Kidney tubule cell (primary cell): ENCODE data around the gene MYLK4.
"Not testable (repeated sequence)": the region's sequence is repeated elsewhere in the genome, so short reads cannot be mapped to it uniquely, and the experiment has no call there.

Experiments
- DNase-seq: peaks from one replicate; pipeline ENCODE4 v3.0.0-alpha.2; 2018; ENCODE audit warnings: low spot score

The MYLK4 gene

GRCh38 chr6:2777249-2777648, 26.5 kb upstream of the MYLK4 start:
- no peak for DNase-seq

GRCh38 chr6:2775003-2775402, 24.3 kb upstream of the MYLK4 start:
- no peak for DNase-seq

GRCh38 chr6:2773449-2773848, 22.7 kb upstream of the MYLK4 start:
- DNase-seq, result no peak

- no peak for DNase-seq
Measured at GRCh38 chr6:2772840-2773239, 22.1 kb upstream of the MYLK4 start.

GRCh38 chr6:2771079-2771478, 20.4 kb upstream of the MYLK4 start:
- no peak for DNase-seq

- DNase-seq, result peak; percentile 44
Measured at GRCh38 chr6:2770171-2770570, 19.4 kb upstream of the MYLK4 start.

GRCh38 chr6:2768696-2769095, 18.0 kb upstream of the MYLK4 start:
- no peak for DNase-seq

- no peak for DNase-seq
Measured at GRCh38 chr6:2767657-2768524, 17.2 kb upstream of the MYLK4 start.

GRCh38 chr6:2766767-2767656, 16.3 kb upstream of the MYLK4 start:
- peak; percentile 25 for DNase-seq

- DNase-seq, result peak; percentile 55
Measured at GRCh38 chr6:2765896-2766766, 15.4 kb upstream of the MYLK4 start.

- DNase-seq, result peak; percentile 100
Measured at GRCh38 chr6:2765166-2765895, 14.6 kb upstream of the MYLK4 start, which contains the start of gene WRNIP1. Gene WRNIP1, plus strand, starts transcription at chr6:2765393. Its CDS starts 230 bp downstream, at chr6:2765623.

GRCh38 chr6:2764610-2765165, 14.0 kb upstream of the MYLK4 start:
- peak; percentile 77 for DNase-seq

GRCh38 chr6:2763876-2764540, 13.3 kb upstream of the MYLK4 start:
- DNase-seq, result peak; percentile 17

GRCh38 chr6:2763345-2763841, 12.7 kb upstream of the MYLK4 start:
- no peak for DNase-seq

- DNase-seq, result not testable (repeated sequence)
Measured at GRCh38 chr6:2762868-2763267, 12.1 kb upstream of the MYLK4 start.

GRCh38 chr6:2760882-2761842, 10.4 kb upstream of the MYLK4 start:
- peak; percentile 31 for DNase-seq

- DNase-seq, result no peak
Measured at GRCh38 chr6:2758980-2759379, 8.3 kb upstream of the MYLK4 start.

GRCh38 chr6:2756687-2757224, 6.0 kb upstream of the MYLK4 start:
- no peak for DNase-seq

- DNase-seq, result no peak
Measured at GRCh38 chr6:2756241-2756640, 5.5 kb upstream of the MYLK4 start.
